ENCODE measurements around the gene IFI6. TPM values are rescaled to one million over a fixed set of nuclear protein-coding genes. Genes with fewer than 3 reads are reported as not detected.

Gene IFI6
- total RNA-seq, 1 experiment from 2014 or later, result 8.6 TPM

DNA sequence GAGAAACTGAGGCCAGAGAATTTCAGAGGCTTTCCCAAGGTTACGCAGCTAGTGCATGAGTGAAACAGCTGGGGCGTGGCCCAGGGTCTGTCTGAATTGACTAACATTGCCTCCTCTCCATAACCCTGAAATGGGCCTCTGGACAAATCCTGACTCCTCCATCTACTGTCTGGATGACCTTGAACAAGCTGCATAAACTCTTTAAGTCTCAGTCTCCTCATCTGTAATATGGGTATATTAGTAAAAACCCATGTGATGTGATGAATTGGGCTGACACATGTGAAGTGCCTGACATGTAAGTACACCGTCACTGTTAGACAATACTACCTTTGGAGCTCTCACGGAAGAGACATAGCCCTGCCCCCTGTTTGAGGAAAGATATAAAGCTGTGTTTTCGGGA is 24.7 kb downstream of the IFI6 start:
- no peak for DNase-seq
- no peaks in the 10 kb centered on the region for H3K9me3 ChIP-seq (ENCODE audit: insufficient read depth, low read depth)
- CTCF ChIA-PET, result interaction anchor here (0.7 kb wide), 1 partner anchor 86 kb away, joined by 4 read pairs; no protein-coding TSS in a partner anchor
- peaks cover 14% of the 10 kb centered on the region for H3K4me1 ChIP-seq (replicated peaks; ENCODE audit: insufficient read depth)
- no peak overlapping the region for H3K4me2 ChIP-seq
- no peaks in the 10 kb centered on the region for H3K79me2 ChIP-seq (ENCODE audit: low read depth)
- H3K36me3 ChIP-seq (ENCODE audit: low read depth), result no peaks in the 10 kb centered on the region
- no TSS peak for BruUV-seq (replicated peaks)
- H4K20me1 ChIP-seq (ENCODE audit: insufficient read depth), result no peaks in the 10 kb centered on the region
- H3F3A ChIP-seq (ENCODE audit: insufficient read depth, low read depth), result 0 out of 2 replicates have a peak, but pooled peaks cover 5% of the 10 kb centered on the region
- H3K27me3 ChIP-seq (ENCODE audit: insufficient read depth, low read depth), result no peaks in the 10 kb centered on the region
- H3K27ac ChIP-seq, result no peak overlapping the region
- intact Hi-C loops (cut with micrococcal nuclease; ENCODE audit: unreplicated experiment), result no loop called here
- no peak overlapping the region for H2AFZ ChIP-seq
- TF ChIP-seq, protein P1, sequence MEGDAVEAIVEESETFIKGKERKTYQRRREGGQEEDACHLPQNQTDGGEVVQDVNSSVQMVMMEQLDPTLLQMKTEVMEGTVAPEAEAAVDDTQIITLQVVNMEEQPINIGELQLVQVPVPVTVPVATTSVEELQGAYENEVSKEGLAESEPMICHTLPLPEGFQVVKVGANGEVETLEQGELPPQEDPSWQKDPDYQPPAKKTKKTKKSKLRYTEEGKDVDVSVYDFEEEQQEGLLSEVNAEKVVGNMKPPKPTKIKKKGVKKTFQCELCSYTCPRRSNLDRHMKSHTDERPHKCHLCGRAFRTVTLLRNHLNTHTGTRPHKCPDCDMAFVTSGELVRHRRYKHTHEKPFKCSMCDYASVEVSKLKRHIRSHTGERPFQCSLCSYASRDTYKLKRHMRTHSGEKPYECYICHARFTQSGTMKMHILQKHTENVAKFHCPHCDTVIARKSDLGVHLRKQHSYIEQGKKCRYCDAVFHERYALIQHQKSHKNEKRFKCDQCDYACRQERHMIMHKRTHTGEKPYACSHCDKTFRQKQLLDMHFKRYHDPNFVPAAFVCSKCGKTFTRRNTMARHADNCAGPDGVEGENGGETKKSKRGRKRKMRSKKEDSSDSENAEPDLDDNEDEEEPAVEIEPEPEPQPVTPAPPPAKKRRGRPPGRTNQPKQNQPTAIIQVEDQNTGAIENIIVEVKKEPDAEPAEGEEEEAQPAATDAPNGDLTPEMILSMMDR (conservative IDR thresholded peaks at IDR 0.05), result no peak
- no peak for TF ChIP-seq EZH2 (IDR thresholded peaks at IDR 0.05; ENCODE audit: low read depth)
- H3K9me2 ChIP-seq (ENCODE audit: insufficient read depth), result no peaks in the 10 kb centered on the region
- POLR2A ChIA-PET (ENCODE audit: unreplicated experiment), result no interaction called here
- no peak overlapping the region for H3K4me3 ChIP-seq

DNA sequence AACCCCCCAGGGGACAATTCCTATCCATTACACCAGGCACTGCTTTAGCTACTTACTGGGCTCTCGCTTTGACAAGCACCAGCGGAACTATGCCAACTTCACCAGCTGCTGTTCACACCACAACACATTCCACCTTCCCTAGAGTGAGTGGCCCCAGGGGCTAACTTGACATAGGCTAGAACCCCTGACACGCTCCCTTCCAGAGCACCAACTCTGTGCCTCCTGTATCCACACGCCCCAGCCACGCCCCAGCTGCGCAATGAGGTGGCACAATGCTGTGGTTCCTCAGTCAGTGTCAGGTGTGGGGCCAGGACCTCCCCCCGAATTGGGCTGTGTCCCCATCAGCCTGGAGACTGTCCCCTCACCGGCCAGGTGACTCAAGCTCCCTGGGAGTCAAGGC is 25.3 kb downstream of the IFI6 start:
- Histone ChIP-seq H3K9me3 (ENCODE audit: insufficient read depth, low read depth) (no peaks in the 10 kb centered on the region), H3F3A (ENCODE audit: insufficient read depth, low read depth) (0 out of 2 replicates have a peak, but pooled peaks cover 5% of the 10 kb centered on the region), H3K4me3 (no peak overlapping the region), H3K27me3 (ENCODE audit: insufficient read depth, low read depth) (no peaks in the 10 kb centered on the region), H3K4me2 (no peak overlapping the region), H2AFZ (no peak overlapping the region), H4K20me1 (ENCODE audit: insufficient read depth) (no peaks in the 10 kb centered on the region), H3K27ac (no peak overlapping the region), H3K4me1 (replicated peaks; ENCODE audit: insufficient read depth) (peaks cover 14% of the 10 kb centered on the region), H3K9me2 (ENCODE audit: insufficient read depth) (no peaks in the 10 kb centered on the region), H3K36me3 (ENCODE audit: low read depth) (no peaks in the 10 kb centered on the region), H3K79me2 (ENCODE audit: low read depth) (no peaks in the 10 kb centered on the region)
- TF ChIP-seq EZH2 (IDR thresholded peaks at IDR 0.05; ENCODE audit: low read depth), result no peak
- TF ChIP-seq, protein P1 (conservative IDR thresholded peaks at IDR 0.05), result no peak
- no peak for DNase-seq
- ChIA-PET POLR2A (ENCODE audit: unreplicated experiment) (no interaction called here), CTCF (no interaction called here)
- no TSS peak for BruUV-seq (replicated peaks)
- intact Hi-C loops (cut with micrococcal nuclease; ENCODE audit: unreplicated experiment), result no loop called here

DNA sequence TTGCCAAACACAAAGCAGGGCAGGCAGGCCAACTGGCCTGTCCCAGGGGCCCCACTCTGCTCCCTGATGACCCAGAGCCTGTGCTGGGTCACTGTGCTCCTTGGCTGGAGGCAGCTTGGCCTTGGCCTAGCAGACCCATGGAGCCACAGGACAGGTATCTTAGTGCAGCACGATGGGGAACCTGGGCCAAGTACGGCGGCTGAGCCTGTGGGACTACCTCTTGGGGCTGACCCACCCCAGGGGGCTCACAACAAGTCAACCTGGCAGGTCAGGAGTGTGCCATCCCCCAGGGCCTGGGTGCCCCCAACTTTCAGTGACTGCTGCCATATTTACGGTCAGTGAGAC is 26.9 kb downstream of the IFI6 start:
- H3K9me2 ChIP-seq (ENCODE audit: insufficient read depth), result no peaks in the 10 kb centered on the region
- BruUV-seq (replicated peaks), result no TSS peak

More for the DNA sequence above, 26.9 kb downstream of the IFI6 start:
- Histone ChIP-seq H3K36me3 (ENCODE audit: low read depth) (no peaks in the 10 kb centered on the region), H3K4me3 (no peak overlapping the region), H3K27me3 (ENCODE audit: insufficient read depth, low read depth) (no peaks in the 10 kb centered on the region), H3F3A (ENCODE audit: insufficient read depth, low read depth) (0 out of 2 replicates have a peak, but pooled peaks cover 1% of the 10 kb centered on the region), H3K4me2 (no peak overlapping the region), H3K79me2 (ENCODE audit: low read depth) (no peaks in the 10 kb centered on the region), H2AFZ (no peak overlapping the region), H3K9me3 (ENCODE audit: insufficient read depth, low read depth) (no peaks in the 10 kb centered on the region), H3K4me1 (replicated peaks; ENCODE audit: insufficient read depth) (peaks cover 1% of the 10 kb centered on the region; the same call in 1 of the 2 replicates), H3K27ac (no peak overlapping the region), H4K20me1 (ENCODE audit: insufficient read depth) (no peaks in the 10 kb centered on the region)
- DNase-seq, result no peak
- ChIA-PET POLR2A (ENCODE audit: unreplicated experiment) (no interaction called here), CTCF (no interaction called here)
- intact Hi-C loops (cut with micrococcal nuclease; ENCODE audit: unreplicated experiment), result no loop called here
- TF ChIP-seq, protein P1 (conservative IDR thresholded peaks at IDR 0.05), result no peak
- no peak for TF ChIP-seq EZH2 (IDR thresholded peaks at IDR 0.05; ENCODE audit: low read depth)

All from PC-9 (cell line).